CD14-positive monocyte (primary cell): ENCODE data around the gene R3HDM2. TPM values are rescaled to one million over a fixed set of nuclear protein-coding genes. Genes with fewer than 3 reads are reported as not detected.
A peak's percentile ranks its signal among the peaks of the same experiment; 100 is the strongest.

Experiments used
- DNase-seq, 3 donors: peaks; one replicate each; pipeline ENCODE4 v3.0.0-alpha.2; 2011 to 2022
- H2AFZ ChIP-seq: 2 replicates; pipeline ENCODE4 v1.6.0; 2012; ENCODE audit warnings: mild to moderate bottlenecking, low read depth, low read length, inconsistent platforms; ENCODE audit not compliant: insufficient read depth, poor library complexity, severe bottlenecking
- H3K27ac ChIP-seq, 2 donors: 1 replicate in 1 of 2; 2 replicates in 1 of 2; pipeline ENCODE4 v1.5.1; 2012 to 2013; ENCODE audit warnings: low read length in 2 of 2, control low read depth in 1 of 2, inconsistent platforms in 1 of 2, low read depth in 1 of 2, mild to moderate bottlenecking in 1 of 2
- H3K27me3 ChIP-seq, 2 donors: one replicate each; pipeline versions ENCODE4 v1.6.0 to v1.6.1; 2011 to 2013; ENCODE audit warnings: low read length in 2 of 2; ENCODE audit not compliant: control insufficient read depth in 2 of 2, insufficient read depth in 2 of 2
- H3K36me3 ChIP-seq, 2 donors: replicated peaks in 1 of 2; 1 replicate in 1 of 2; 2 replicates in 1 of 2; pipeline versions ENCODE4 v1.5.1 to v1.6.1; 2012 to 2013; ENCODE audit warnings: low read length in 2 of 2, control low read depth in 1 of 2, inconsistent platforms in 1 of 2, mild to moderate bottlenecking in 1 of 2; ENCODE audit not compliant: insufficient read depth in 2 of 2, control insufficient read depth in 1 of 2
- H3K4me1 ChIP-seq, 2 donors: 1 replicate in 1 of 2; 2 replicates in 1 of 2; pipeline versions ENCODE4 v1.5.1 to v1.6.1; 2012 to 2013; ENCODE audit warnings: low read length in 2 of 2, control low read depth in 1 of 2, inconsistent platforms in 1 of 2, mild to moderate bottlenecking in 1 of 2, moderate library complexity in 1 of 2; ENCODE audit not compliant: insufficient read depth in 2 of 2, control insufficient read depth in 1 of 2
- H3K4me2 ChIP-seq: replicated peaks from 2 replicates; pipeline ENCODE3; 2012; ENCODE audit warnings: low read length, moderate library complexity, mild to moderate bottlenecking; ENCODE audit not compliant: poor library complexity, severe bottlenecking; ENCODE audit errors: extremely low read depth
- H3K4me3 ChIP-seq, 3 experiments: fragments of 200-600 bp in 1 of 3; sonication (generic) in 1 of 3; replicated peaks in 1 of 3; 1 replicate in 2 of 3; 2 replicates in 1 of 3; pipeline ENCODE4 v1.5.1; 2011 to 2013; ENCODE audit warnings: low read length in 3 of 3, mild to moderate bottlenecking in 3 of 3, control low read depth in 2 of 3, low read depth in 2 of 3, inconsistent platforms in 1 of 3, moderate library complexity in 1 of 3
- H3K79me2 ChIP-seq: 2 replicates; pipeline ENCODE4 v1.6.0; 2012; ENCODE audit warnings: mild to moderate bottlenecking, control low read depth, inconsistent platforms, low read length, moderate library complexity; ENCODE audit not compliant: insufficient read depth
- H3K9ac ChIP-seq: 2 replicates; pipeline ENCODE4 v1.6.0; 2017; ENCODE audit warnings: low read length, mild to moderate bottlenecking; ENCODE audit not compliant: insufficient read depth, poor library complexity, severe bottlenecking
- H3K9me3 ChIP-seq, 2 donors: replicated peaks in 1 of 2; 1 replicate in 1 of 2; 2 replicates in 1 of 2; pipeline versions ENCODE4 v1.5.1 to v1.6.1; 2012 to 2013; ENCODE audit warnings: low read length in 2 of 2, control low read depth in 1 of 2; ENCODE audit not compliant: control insufficient read depth in 1 of 2, insufficient read depth in 1 of 2
- H4K20me1 ChIP-seq: 2 replicates; pipeline ENCODE4 v1.6.0; 2012; ENCODE audit warnings: mild to moderate bottlenecking, low read length, control low read depth, moderate library complexity; ENCODE audit not compliant: insufficient read depth
- H3K27ac Mint-ChIP-seq, 7 donors: one replicate each; pipeline ENCODE4 v1.8.0; 2020; ENCODE audit warnings: mild to moderate bottlenecking in 7 of 7, mixed read lengths in 7 of 7, moderate library complexity in 6 of 7, inconsistent platforms in 2 of 7
- H3K27me3 Mint-ChIP-seq, 3 donors: one replicate each; pipeline ENCODE4 v1.8.0; 2021 to 2022; ENCODE audit warnings: low read depth in 3 of 3, mild to moderate bottlenecking in 3 of 3, mixed read lengths in 3 of 3, moderate library complexity in 3 of 3, inconsistent platforms in 1 of 3
- H3K36me3 Mint-ChIP-seq, 2 donors: one replicate each; pipeline ENCODE4 v1.8.0; 2020; ENCODE audit warnings: mixed read lengths in 2 of 2, inconsistent platforms in 1 of 2, mild to moderate bottlenecking in 1 of 2
- H3K4me1 Mint-ChIP-seq: one replicate; pipeline ENCODE4 v1.8.0; 2020; ENCODE audit warnings: mild to moderate bottlenecking, mixed read lengths
- H3K4me3 Mint-ChIP-seq, 2 donors: one replicate each; pipeline ENCODE4 v1.8.0; 2020; ENCODE audit warnings: mild to moderate bottlenecking in 2 of 2, mixed read lengths in 2 of 2, moderate library complexity in 1 of 2
- H3K9me3 Mint-ChIP-seq, 7 donors: one replicate each; pipeline ENCODE4 v1.8.0; 2020 to 2022; ENCODE audit warnings: mixed read lengths in 7 of 7, mild to moderate bottlenecking in 6 of 7, moderate library complexity in 6 of 7, inconsistent platforms in 2 of 7
- CTCF ChIP-seq: fragments of 200-600 bp; IDR thresholded peaks from one replicate; pipeline ENCODE4 v1.8.0; 2022; ENCODE audit warnings: antibody characterized with exemption, mild to moderate bottlenecking
- WGBS: methylation state at CpG from one replicate; pipeline ENCODE4 v1.1.5; 2013; ENCODE audit warnings: missing lambda C conversion rate; ENCODE audit not compliant: insufficient coverage; 5-methylcytosine and 5-hydroxymethylcytosine counted together
- intact Hi-C, 2 donors: fragments of 100-400 bp; cut with micrococcal nuclease; formaldehyde crosslinking; loops; one replicate each; pipeline versions ENCODE4 v1.15.0 to v1.15.1; 2023
- polyA plus RNA-seq, 3 donors: library from polyadenylated mRNA; depleted of rRNA in 1 of 3; unstranded in 2 of 3; stranded (reverse) in 1 of 3; fragments of 300-500 nt in 2 of 3; fragments of >200 nt in 1 of 3; fragmentation: Illumina TruSeq in 2 of 3; gene quantifications; 1 replicate in 2 of 3; 2 replicates in 1 of 3; pipeline ENCODE4 v1.2.3, GENCODE V29; 2012 to 2021

R3HDM2 gene
- polyA plus RNA-seq, 3 donors: 4.2 to 69.4 (median 7.3) TPM

GRCh38 chr12:57465747-57466505, 35.1 kb upstream of the R3HDM2 start:
- Histone ChIP-seq H4K20me1 (peaks cover 51% of the 10 kb centered on the region), H3K27me3 (peaks cover 8 to 18% of the 10 kb centered on the region in 2 donors), H3K9ac (no peak overlapping the region), H3K4me3 (no peak overlapping the region), H3K36me3 (peaks cover 20 to 39% of the 10 kb centered on the region in 2 donors), H3K9me3 (peaks cover 0 to 2% of the 10 kb centered on the region in 2 donors), H2AFZ (no peak overlapping the region), H3K79me2 (no peaks in the 10 kb centered on the region), H3K27ac (no peak overlapping the region), H3K4me2 (no peak overlapping the region), H3K4me1 (peaks cover 34 to 49% of the 10 kb centered on the region in 2 donors)
- H3K4me3 Mint-ChIP-seq: peak overlapping the region in 1 of 2 donors; percentile 5
- 85% methylated on average over 11 of the region's 14 CpGs for WGBS
- H3K36me3 Mint-ChIP-seq: peaks cover 28 to 42% of the 10 kb centered on the region in 2 donors
- TF ChIP-seq CTCF: no peak
- peak overlapping the region in 2 of 7 donors; percentile 28 to 57 for H3K27ac Mint-ChIP-seq
- intact Hi-C loops: no loop called here
- H3K4me1 Mint-ChIP-seq: peaks cover 49% of the 10 kb centered on the region
- no peak for DNase-seq
- peaks cover 35 to 43% (median 38%) of the 10 kb centered on the region in 3 donors for H3K27me3 Mint-ChIP-seq
- peaks cover 0 to 9% (median 0%) of the 10 kb centered on the region in 7 donors for H3K9me3 Mint-ChIP-seq

GRCh38 chr12:57465030-57465746, 34.3 kb upstream of the R3HDM2 start:
- Mint-ChIP-seq H3K27me3 (peaks cover 42 to 51% (median 45%) of the 10 kb centered on the region in 3 donors), H3K4me1 (peaks cover 51% of the 10 kb centered on the region), H3K36me3 (peaks cover 30 to 38% of the 10 kb centered on the region in 2 donors), H3K9me3 (peaks cover 0 to 10% (median 1%) of the 10 kb centered on the region in 7 donors), H3K4me3 (peak overlapping the region; percentile 6 to 8), H3K27ac (peak overlapping the region in 3 of 7 donors; percentile 7 to 27 (median 16))
- no peak overlapping the region for H3K4me2 ChIP-seq
- no peak for DNase-seq
- no peak overlapping the region for H3K27ac ChIP-seq
- TF ChIP-seq CTCF: no peak
- no peak overlapping the region for H2AFZ ChIP-seq
- H3K9ac ChIP-seq: no peak overlapping the region
- H4K20me1 ChIP-seq: peaks cover 44% of the 10 kb centered on the region
- no peak overlapping the region for H3K4me3 ChIP-seq
- H3K4me1 ChIP-seq: peaks cover 34 to 49% of the 10 kb centered on the region in 2 donors
- H3K27me3 ChIP-seq: peaks cover 15 to 25% of the 10 kb centered on the region in 2 donors
- peaks cover 13 to 31% of the 10 kb centered on the region in 2 donors for H3K36me3 ChIP-seq
- no peaks in the 10 kb centered on the region for H3K79me2 ChIP-seq
- H3K9me3 ChIP-seq: peaks cover 0 to 4% of the 10 kb centered on the region in 2 donors
- WGBS: 80% methylated on average over 1 of the region's 6 CpGs
- intact Hi-C loops: no loop called here
